C4-2B (cell line): ENCODE results near the gene DDX1.

Experiments
- H3K27ac ChIP-seq: fragments of 450-650 bp; 2 replicates; pipeline ENCODE4 v1.5.1; 2017
- CTCF ChIP-seq: fragments of 450-650 bp; conservative IDR thresholded peaks from 2 replicates; pipeline ENCODE4 v1.5.1; 2017; ENCODE audit warnings: mild to moderate bottlenecking
- ZFX ChIP-seq: fragments of 450-650 bp; IDR thresholded peaks from 2 replicates; pipeline ENCODE4 v1.6.1; 2017

DDX1 gene

GRCh38 chr2:15599994-15600393 lies 8.3 kb downstream of the DDX1 start:
- no peak overlapping the region for H3K27ac ChIP-seq
- TF ChIP-seq CTCF: no peak
- TF ChIP-seq ZFX: no peak

DNA sequence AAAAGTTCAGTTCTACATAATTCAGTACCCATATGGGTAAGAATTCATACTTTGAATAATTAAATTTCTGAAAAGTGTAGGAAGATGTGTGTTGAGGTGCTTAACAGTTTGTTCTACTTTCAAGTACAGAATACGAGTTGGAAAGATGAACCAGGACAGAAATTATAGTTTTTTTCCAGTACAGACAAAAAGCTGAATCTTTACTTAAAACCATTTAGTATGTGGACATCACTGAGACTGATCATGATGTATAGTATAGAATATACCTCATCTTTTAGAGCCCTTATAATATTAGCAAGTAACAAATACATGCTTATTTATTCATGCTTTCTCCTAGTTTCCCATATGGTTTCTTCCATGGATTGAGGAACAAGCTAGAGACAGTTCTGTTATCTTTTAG lies 10.0 kb downstream of the DDX1 start:
- TF ChIP-seq CTCF: no peak
- no peak for TF ChIP-seq ZFX
- H3K27ac ChIP-seq: no peak overlapping the region

DNA sequence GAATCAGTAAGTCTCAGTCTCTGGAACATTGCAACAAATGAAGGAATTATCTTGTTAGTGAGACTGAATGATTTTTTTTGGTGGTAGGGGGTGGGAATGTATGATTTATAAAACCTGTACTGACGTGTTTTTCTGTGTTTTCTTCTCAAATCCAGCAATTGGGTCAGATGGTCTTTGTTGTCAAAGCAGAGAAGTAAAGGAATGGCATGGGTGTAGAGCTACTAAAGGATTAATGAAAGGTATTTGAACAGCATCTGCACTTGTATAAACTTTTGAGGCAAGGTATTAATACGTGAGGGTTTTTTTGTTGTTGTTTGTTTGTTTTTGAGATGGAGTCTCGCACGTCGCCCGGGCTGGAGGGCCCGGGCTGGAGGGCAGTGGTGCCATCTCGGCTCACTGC lies 10.7 kb downstream of the DDX1 start:
- TF ChIP-seq ZFX (no peak), CTCF (no peak)
- H3K27ac ChIP-seq: no peak overlapping the region

- H3K27ac ChIP-seq: no peak overlapping the region
- TF ChIP-seq CTCF (no peak), ZFX (no peak)
These were observed 11.5 kb downstream of the DDX1 start for GRCh38 chr2:15603044-15603765.

DNA sequence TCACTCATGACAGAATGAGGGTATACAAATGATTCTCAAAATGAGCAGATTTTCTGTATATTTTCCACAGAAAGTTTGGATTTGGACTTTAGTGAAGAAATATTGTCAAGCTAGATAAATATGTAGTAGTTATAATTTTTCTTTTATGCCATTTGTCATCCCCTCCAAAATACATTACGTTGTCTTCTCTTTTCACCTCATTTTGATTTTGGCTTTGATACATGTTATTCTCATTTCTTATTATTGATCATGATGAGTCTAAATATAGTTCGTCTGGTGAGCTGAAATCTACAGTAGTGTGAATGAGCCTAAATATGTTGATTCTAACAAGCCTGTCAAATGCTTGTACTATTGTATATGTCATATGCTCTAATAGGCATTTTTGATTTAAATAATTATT lies 12.3 kb downstream of the DDX1 start:
- TF ChIP-seq CTCF (no peak), ZFX (no peak)
- H3K27ac ChIP-seq: no peak overlapping the region

DNA sequence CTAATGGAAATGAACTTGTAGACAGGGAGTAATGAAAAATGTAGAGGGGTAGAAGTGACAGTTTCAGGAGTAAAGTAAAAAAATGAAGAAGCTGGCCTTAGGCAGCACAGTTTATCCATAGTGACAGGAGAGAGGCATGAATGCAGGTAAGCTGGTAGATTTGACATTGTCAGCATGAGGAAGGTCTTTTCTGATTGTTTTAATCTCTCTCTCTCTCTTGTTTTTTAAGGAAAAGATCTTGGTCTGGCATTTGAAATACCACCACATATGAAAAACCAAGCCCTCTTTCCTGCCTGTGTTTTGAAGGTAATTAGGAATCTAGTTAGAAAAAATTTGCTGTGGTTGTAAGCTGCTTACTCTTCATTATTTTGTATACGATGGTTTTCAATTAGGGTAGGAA lies 14.1 kb downstream of the DDX1 start:
- no peak for TF ChIP-seq ZFX
- no peak for TF ChIP-seq CTCF
- H3K27ac ChIP-seq: no peak overlapping the region

GRCh38 chr2:15606481-15607441 lies 15.1 kb downstream of the DDX1 start:
- no peak overlapping the region for H3K27ac ChIP-seq
- TF ChIP-seq ZFX (no peak), CTCF (no peak)
